Kidney epithelial cell (primary cell): ENCODE data around the gene PRTG. TPM values are rescaled to one million over a fixed set of nuclear protein-coding genes. Genes with fewer than 3 reads are reported as not detected.
"Not testable (repeated sequence)": the region's sequence is repeated elsewhere in the genome, so short reads cannot be mapped to it uniquely, and the experiment has no call there.

Experiments
- DNase-seq: peaks from one replicate; pipeline ENCODE4 v3.0.0-alpha.2; 2010; ENCODE audit warnings: low read depth
- H3K27me3 ChIP-seq: 2 replicates; pipeline ENCODE4 v1.6.0; 2011; ENCODE audit warnings: low read length; ENCODE audit not compliant: control insufficient read depth, insufficient read depth
- H3K36me3 ChIP-seq: 2 replicates; pipeline ENCODE4 v1.5.1; 2011; ENCODE audit warnings: low read length; ENCODE audit not compliant: control insufficient read depth, insufficient read depth
- H3K4me3 ChIP-seq: 2 replicates; pipeline ENCODE4 v1.5.1; 2011; ENCODE audit warnings: low read depth, mild to moderate bottlenecking, control low read depth, low read length
- total RNA-seq: library from RNA; depleted of rRNA; stranded (reverse); fragments of >200 nt; gene quantifications from 2 replicates; pipeline ENCODE4 v1.2.3, GENCODE V29; 2015
- TF ChIP-seq, protein P1 (sequence below): IDR thresholded peaks from 2 replicates; pipeline ENCODE4 v1.5.1; 2011; ENCODE audit warnings: mild to moderate bottlenecking, moderate library complexity, low read length, control low read depth, inconsistent platforms; ENCODE audit not compliant: insufficient read depth, poor library complexity, severe bottlenecking

PRTG gene
- total RNA-seq, 1 donor from 2014 or later: 9.4 TPM

DNA sequence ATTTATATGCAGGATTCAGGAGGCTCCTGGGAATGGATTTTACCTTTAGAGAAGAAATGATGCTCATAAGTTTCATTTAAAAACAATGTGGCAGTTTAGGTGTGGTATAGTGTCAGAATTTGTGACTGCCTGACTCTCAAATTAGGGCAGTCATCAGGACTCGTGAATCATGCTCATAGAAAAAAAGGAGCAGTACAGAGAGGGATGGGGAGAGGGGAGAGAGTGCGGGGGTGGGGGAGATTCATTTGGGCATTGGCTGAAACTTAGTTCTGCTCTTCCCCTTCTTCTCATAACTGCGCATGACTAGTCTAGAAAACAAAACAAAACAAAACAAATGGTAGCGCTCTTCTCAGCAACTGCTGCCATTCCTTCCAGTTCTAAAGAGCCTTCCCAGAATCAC lies 44.3 kb downstream of the PRTG start:
- no peak for DNase-seq
- TF ChIP-seq, protein P1, sequence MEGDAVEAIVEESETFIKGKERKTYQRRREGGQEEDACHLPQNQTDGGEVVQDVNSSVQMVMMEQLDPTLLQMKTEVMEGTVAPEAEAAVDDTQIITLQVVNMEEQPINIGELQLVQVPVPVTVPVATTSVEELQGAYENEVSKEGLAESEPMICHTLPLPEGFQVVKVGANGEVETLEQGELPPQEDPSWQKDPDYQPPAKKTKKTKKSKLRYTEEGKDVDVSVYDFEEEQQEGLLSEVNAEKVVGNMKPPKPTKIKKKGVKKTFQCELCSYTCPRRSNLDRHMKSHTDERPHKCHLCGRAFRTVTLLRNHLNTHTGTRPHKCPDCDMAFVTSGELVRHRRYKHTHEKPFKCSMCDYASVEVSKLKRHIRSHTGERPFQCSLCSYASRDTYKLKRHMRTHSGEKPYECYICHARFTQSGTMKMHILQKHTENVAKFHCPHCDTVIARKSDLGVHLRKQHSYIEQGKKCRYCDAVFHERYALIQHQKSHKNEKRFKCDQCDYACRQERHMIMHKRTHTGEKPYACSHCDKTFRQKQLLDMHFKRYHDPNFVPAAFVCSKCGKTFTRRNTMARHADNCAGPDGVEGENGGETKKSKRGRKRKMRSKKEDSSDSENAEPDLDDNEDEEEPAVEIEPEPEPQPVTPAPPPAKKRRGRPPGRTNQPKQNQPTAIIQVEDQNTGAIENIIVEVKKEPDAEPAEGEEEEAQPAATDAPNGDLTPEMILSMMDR: no peak

GRCh38 chr15:55696221-55696620 lies 46.7 kb downstream of the PRTG start:
- DNase-seq: no peak
- Histone ChIP-seq H3K27me3 (no peaks in the 10 kb centered on the region), H3K4me3 (no peak overlapping the region), H3K36me3 (no peaks in the 10 kb centered on the region)
- TF ChIP-seq, protein P1: no peak

More for the DNA sequence above, 44.3 kb downstream of the PRTG start:
- no peaks in the 10 kb centered on the region for H3K36me3 ChIP-seq
- H3K4me3 ChIP-seq: no peak overlapping the region
- H3K27me3 ChIP-seq: no peaks in the 10 kb centered on the region

GRCh38 chr15:55695432-55695831 lies 47.5 kb downstream of the PRTG start:
- no peak overlapping the region for H3K4me3 ChIP-seq
- no peaks in the 10 kb centered on the region for H3K27me3 ChIP-seq
- no peaks in the 10 kb centered on the region for H3K36me3 ChIP-seq
- TF ChIP-seq, protein P1: no peak
- no peak for DNase-seq

- Histone ChIP-seq H3K36me3 (no peaks in the 10 kb centered on the region), H3K27me3 (no peaks in the 10 kb centered on the region), H3K4me3 (no peak overlapping the region)
- TF ChIP-seq, protein P1: no peak
- DNase-seq: peak; percentile 12
These were observed 48.3 kb downstream of the PRTG start for GRCh38 chr15:55694652-55695150.

GRCh38 chr15:55693116-55693515 lies 49.8 kb downstream of the PRTG start:
- not testable (repeated sequence) for H3K36me3 ChIP-seq, H3K27me3 ChIP-seq, H3K4me3 ChIP-seq, DNase-seq

DNA sequence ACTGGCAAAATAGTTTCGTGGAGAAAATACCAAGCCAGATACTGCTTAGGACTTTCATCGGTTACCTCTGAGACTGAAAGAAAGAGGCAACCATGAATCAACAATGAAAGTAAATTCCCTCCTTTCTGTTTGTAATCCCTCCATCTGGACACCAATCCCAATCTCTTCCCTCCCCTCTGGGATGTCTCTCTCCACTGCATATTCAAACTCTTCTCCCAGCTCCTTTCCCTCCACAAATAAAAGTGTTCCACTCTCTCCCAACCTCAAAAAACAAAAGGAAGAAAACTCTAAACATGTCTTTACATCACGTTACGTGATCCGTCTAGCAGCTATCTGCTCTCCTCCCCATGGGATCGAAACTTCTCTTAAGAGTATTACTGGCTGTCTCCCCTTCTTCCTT lies 55.2 kb downstream of the PRTG start:
- no peaks in the 10 kb centered on the region for H3K36me3 ChIP-seq
- DNase-seq: no peak
- TF ChIP-seq, protein P1: no peak
- no peak overlapping the region for H3K4me3 ChIP-seq
- H3K27me3 ChIP-seq: no peaks in the 10 kb centered on the region
